Measurements from ENCODE around the gene FAM221B.

FAM221B gene

DNA sequence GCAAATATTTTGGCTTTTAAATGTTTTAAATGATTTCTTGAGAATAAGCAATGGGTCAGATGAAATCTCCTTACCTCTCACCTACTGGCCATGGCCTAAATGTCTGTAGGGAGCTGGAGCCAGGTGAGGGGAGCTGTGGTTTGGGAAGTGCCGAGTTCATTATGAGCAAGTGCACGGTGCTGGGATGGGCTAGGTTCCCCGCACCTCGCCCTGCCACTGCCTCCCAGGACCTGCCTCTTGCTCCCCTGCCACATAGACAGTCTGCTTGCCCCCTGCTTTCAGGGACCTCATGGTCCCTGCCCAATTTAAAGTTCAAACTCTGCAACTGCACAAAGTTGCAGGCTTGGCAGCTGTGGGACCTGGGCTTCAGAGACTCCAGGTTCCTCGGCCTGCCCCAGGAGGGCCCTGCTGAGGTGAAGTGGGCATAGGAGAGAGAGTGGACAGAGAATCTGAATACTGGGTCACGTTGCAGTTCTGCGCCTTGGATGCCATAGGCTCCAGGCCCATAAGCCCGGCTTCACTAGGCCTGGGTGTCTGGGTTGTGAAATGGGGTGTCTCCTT, 36.2 kb upstream of the FAM221B start:
- TF ChIP-seq, protein P1, sequence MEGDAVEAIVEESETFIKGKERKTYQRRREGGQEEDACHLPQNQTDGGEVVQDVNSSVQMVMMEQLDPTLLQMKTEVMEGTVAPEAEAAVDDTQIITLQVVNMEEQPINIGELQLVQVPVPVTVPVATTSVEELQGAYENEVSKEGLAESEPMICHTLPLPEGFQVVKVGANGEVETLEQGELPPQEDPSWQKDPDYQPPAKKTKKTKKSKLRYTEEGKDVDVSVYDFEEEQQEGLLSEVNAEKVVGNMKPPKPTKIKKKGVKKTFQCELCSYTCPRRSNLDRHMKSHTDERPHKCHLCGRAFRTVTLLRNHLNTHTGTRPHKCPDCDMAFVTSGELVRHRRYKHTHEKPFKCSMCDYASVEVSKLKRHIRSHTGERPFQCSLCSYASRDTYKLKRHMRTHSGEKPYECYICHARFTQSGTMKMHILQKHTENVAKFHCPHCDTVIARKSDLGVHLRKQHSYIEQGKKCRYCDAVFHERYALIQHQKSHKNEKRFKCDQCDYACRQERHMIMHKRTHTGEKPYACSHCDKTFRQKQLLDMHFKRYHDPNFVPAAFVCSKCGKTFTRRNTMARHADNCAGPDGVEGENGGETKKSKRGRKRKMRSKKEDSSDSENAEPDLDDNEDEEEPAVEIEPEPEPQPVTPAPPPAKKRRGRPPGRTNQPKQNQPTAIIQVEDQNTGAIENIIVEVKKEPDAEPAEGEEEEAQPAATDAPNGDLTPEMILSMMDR (IDR thresholded peaks at IDR 0.05; ENCODE audit: low read depth, low read length): no peak
- DNase-seq (ENCODE audit: extremely low read depth, low read depth): no peak

DNA sequence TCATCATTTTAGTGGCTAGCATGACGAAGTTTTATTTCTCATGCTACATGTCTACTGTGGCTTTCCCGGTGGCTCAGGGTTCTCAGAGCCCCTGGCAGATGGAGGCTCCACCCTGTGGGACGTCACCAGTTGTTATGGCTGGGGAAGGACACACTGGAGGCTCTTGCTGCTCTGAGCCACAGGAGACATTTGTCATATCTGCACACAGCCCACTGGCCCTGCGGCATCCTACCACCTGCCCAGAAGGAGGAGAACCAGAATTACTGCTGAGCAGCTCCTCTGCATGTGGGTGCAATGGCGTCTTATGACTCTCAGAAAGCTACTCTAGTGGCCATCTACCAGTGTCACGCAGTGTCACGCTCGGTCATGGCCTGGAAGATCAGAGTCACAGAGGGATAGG, 35.1 kb upstream of the FAM221B start:
- TF ChIP-seq, protein P1 (IDR thresholded peaks at IDR 0.05; ENCODE audit: low read depth, low read length): no peak
- no peak for DNase-seq (ENCODE audit: extremely low read depth, low read depth)

DNA sequence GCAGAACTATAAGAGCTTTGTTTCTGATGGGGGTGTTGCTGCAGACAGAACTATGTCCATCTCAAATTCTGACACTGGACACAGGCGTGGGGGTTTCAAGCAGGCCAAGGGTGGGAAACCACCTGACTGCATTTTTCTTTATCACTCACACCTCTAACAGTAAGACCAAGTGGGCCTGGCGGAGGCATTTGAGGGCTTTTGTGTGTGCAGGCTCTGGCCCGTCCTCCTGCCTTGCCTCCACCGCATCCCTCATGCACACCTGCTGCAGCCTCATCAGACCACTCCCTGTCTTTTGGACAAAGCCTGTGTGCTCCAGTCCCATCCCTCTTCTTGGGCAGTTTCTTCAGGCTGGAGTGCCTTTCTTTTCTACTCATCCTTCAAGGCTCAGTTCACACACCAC, 33.8 kb upstream of the FAM221B start:
- no peak for DNase-seq (ENCODE audit: extremely low read depth, low read depth)
- TF ChIP-seq, protein P1 (IDR thresholded peaks at IDR 0.05; ENCODE audit: low read depth, low read length): no peak

DNA sequence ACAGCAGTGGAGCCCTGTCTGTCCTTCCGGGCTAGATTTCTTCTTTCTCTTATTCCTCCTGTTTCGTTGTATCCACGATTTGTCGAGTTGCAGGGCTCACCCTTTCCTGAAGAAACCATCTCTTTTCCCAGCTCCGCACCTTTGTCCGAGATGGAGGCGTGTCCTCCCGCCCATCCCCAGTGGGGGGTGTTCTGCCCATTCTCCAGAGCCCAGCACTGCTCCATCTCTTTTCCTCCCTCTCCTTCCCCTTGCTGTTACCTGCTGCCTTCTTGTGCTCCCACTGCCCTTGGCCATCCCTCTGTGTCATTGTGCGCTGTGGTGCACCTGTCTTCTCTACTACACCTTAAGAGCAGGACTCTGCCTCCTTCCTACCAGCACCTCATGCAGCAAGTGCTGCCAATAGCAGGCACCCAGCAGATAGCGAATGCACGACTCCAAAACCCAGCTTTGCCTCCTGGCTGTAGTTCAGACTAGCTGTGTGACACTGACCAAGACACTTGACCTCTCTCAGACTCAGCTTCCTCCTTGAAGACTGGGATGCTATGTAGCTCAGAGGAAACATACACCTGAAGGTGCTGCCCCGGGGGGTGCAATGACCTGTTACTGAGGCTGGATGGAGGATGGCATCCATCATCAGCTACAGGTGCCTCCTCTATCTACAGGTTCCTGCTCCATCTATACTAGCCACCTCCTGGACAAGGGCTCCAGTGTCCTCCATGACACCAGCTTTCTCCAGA, 32.8 kb upstream of the FAM221B start:
- TF ChIP-seq, protein P1 (IDR thresholded peaks at IDR 0.05; ENCODE audit: low read depth, low read length): no peak

DNA sequence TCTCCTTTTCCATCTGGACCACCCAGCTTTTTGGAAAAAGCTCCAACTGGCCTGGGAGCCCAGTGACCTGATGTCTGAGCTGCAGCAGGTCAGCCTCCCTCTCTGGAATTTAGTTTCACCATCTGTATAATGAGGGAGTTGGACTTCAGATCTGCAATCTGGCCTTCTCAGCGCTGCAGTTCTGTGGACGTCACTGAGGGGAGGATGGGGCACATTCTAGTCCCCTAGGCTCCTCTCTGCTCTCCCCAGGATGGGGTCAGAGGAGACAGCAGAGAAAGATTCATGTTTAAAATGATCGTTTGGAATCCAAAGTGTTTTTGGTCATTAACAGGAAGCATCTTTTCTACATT, 31.4 kb upstream of the FAM221B start:
- TF ChIP-seq, protein P1 (IDR thresholded peaks at IDR 0.05; ENCODE audit: low read depth, low read length): no peak
- no peak for DNase-seq (ENCODE audit: extremely low read depth, low read depth)

More for the DNA sequence above, 32.8 kb upstream of the FAM221B start:
- no peak for DNase-seq (ENCODE audit: extremely low read depth, low read depth)

DNA sequence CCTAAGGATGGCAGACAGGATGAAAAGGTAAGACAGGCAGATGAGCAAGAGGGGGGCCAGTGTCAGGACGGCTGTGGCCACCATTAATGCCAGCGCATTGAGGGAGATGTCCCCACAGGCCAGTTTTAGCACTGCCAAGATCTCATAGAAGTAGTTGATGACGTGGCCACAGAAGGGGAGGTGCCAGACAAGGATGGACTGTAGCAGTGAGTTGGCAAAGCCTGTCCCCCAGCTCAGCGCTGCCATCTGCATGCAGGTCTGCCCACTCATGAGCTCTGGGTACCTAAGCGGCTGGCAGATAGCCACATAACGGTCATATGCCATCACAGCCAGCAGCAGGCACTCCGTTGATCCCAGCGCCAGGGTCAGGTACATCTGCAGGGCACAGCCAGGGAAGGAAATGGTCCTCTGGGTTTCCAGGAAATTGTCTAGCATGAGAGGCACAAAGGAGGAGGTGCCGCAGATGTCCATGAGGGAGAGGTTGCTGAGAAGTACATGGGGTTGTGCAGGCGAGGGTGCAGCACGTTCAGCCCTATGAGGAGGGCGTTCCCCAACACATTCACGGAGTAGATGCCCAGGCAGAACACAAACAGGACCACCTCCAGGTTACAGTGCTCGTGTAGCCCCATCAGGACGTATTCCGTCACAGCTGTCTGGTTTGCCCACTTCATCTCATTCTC, 30.9 kb upstream of the FAM221B start:
- TF ChIP-seq, protein P1 (IDR thresholded peaks at IDR 0.05; ENCODE audit: low read depth, low read length): no peak
- DNase-seq (ENCODE audit: extremely low read depth, low read depth): no peak

DNA sequence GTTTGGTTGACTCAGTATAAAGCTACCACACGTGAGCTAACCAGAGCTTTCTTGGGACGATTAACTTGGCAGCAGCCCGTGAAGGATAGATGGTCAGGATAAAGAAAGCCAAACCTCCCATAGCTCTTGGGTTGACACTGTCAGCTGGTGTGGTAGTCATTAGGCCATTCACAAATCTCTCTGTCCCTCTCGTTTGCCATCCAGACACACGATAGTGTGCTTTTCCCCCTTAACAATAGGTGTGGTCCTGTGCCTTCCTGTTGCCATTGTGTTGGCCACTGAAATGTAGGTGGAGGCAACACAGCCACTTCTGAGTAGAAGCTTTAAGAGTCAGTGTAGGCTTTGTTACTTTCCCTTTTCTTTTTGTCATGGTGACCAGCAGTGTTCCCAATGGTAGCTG, 29.9 kb upstream of the FAM221B start:
- TF ChIP-seq, protein P1 (IDR thresholded peaks at IDR 0.05; ENCODE audit: low read depth, low read length): no peak
- DNase-seq (ENCODE audit: extremely low read depth, low read depth): no peak

All from AG09319 (cell line).